ENCODE measurements around the gene MMP24.
A peak's percentile ranks its signal among the peaks of the same experiment; 100 is the strongest.

Gene MMP24

DNA sequence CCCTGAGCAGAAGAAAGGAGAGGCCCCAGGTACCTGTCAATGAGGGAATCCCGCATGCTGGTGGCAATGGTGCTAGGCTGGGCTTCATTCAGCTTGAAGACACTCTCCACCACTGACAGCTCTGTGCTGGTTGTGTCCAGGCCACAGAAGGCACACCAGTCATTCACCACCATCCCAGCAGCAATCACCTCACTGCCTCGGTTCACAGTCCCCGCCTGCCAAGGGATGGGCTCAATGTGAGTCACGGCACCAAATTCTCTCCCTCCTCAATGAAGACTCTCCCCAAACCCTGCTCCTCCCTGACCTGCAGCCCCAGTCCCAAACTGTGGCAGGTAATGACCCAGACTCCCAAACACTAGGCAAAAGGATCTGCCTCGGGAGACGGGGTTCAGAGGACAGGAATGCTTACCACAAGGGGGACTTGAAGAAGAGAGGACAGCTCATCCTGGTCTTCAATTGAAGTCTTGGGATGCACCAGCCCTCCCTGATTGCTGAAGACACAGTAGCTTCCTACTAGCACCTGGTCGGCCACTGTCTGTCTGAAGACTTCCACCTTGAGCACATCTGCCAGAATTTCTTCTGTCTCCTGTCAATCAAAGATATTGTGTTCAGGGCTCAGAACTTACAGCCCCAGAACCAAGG is 53.2 kb downstream of the MMP24 start:
- DNase-seq (ENCODE audit: low spot score), result no peak

- DNase-seq (ENCODE audit: low spot score), result no peak
These were observed 54.0 kb downstream of the MMP24 start for GRCh38 chr20:35280523-35280922.

- DNase-seq (ENCODE audit: low spot score), result no peak
These were observed 55.1 kb downstream of the MMP24 start for GRCh38 chr20:35281506-35282101.

GRCh38 chr20:35283441-35284266 is 57.2 kb downstream of the MMP24 start:
- no peak for DNase-seq (ENCODE audit: low spot score)

GRCh38 chr20:35284267-35284991 is 57.9 kb downstream of the MMP24 start, which contains the start of gene EIF6:
Gene EIF6 (minus strand): TSS chr20:35284772. CDS start chr20:35284487, 285 bp downstream.
- peak; percentile 99 for DNase-seq (ENCODE audit: low spot score)

GRCh38 chr20:35284992-35285805 is 58.7 kb downstream of the MMP24 start:
- DNase-seq (ENCODE audit: low spot score), result no peak

DNA sequence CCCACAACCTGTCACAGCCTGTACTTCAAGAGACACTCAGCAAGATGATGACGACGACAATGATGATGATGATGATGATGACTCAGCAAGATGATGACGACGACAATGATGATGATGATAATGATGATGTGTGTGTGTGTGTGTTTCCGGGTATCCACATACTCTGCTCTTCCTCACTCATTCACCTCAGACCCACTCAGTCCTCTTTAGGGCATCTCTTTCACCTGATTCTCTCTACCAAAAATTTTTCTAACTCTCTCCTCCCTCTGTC is 59.3 kb downstream of the MMP24 start:
- no peak for DNase-seq (ENCODE audit: low spot score)

DNA sequence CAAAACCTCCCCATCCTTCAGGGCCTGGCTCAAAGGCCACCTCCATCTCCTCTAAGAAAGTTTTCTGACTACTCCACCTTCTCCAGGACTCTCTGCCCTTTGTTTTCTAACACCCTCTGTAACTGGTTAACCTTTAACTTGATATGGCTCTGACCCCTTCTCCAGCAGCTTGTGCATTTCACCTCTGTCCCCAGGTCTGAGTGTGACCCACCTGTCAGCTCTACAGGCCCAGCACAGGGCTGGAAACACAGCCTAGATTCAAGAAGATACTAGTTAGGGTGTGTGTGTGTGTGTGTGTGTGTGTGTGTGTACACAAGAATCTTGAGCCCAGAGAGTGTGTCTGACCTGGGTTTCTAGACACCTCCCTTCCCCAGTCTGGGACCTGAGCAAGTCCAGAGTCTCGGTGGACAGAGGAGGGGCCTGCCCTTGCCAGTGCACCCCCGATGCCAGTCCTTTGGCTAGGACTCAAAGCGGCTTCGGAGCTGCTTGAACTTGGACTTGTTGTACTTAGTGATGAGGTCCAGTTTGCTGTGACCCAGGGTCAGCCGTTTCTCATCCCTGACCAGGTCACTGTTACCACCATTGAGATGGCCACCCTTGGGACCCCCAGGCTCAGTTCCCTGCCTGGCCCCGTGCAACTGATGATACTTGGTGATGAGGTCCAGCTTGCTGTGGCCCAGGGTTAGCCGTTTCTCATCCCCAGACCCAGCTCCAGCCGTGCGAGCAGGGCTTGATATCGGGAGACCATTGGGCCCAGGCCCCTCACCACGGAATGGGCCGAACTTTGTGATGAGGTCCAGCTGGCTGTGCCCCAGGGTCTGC is 59.8 kb downstream of the MMP24 start:
- peak; percentile 96 for DNase-seq (ENCODE audit: low spot score)

- DNase-seq (ENCODE audit: low spot score), result no peak
These were observed 60.5 kb downstream of the MMP24 start for GRCh38 chr20:35286899-35287508.

DNA sequence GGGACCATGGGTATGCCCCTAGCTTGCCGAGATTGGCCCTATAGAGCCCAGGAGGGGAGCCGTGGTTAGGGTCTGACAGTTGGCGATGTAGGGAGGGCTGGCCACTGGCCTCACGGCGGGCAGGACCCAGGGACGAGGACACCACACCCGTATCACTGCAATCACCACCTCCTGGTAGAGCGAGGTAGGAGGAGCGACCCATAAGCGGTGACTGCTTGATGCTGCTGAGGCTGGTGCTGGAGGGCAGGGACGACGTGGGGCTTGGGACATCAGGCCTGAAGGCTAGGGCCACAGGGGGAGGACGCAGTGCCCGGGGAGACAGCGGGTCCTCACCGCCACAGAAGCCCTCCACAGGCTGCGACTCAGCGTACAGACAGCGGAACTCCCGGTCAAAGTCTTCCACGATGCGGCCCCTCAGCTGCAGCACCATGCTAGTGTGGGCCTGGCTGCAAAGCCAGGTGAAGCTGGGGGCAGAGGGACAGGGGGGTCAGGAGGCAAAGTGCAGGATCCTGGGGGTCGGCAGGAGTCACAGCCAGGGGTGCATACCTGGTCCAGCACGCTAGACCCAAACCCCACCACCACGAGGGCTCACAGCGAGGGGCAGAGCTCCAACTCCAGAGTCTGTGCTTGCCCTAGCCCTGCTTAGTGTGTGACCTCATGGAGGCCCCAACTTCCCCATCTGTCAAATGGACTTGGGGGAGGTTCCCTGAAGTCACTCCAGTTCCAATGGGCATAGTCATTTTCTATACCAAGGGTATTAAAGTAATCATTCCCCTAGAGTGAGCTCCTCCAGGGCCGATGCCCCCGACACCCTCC is 61.2 kb downstream of the MMP24 start:
- no peak for DNase-seq (ENCODE audit: low spot score)

DNA sequence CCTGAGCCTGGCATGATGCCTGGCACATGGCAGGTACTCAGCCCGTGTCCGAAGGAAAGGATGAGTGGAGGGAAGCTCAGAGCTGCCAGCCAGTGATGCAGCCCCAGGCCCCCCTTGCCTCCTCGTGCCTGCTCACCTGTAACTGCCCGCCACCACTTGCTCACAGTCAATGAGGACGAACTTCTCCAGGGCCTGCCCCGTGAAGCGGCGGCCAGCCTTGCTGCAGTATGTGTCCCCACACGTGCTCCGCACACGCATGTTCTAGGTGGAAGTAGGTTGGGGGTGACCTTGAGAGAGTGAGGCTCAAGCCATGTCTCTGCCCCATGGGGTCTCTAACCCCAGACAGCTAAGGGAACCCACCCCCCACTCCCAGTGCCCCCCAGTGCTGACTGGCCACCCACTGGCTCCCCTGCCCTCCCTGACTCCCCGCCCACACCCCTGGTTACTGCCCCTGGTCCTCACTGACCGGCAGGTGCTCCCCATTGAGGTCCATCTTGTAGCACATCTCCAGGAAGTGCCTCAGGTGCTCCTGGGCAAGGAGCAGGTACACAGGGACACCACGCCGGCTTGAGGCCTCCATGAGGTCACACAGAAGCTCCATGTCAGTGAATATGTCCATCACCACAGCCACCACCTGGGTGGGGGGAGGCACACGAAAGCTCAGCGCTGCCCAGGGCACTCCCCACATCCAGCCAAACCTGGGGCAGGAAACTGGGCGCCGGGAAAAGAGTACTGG is 62.0 kb downstream of the MMP24 start:
- DNase-seq (ENCODE audit: low spot score), result no peak

DNA sequence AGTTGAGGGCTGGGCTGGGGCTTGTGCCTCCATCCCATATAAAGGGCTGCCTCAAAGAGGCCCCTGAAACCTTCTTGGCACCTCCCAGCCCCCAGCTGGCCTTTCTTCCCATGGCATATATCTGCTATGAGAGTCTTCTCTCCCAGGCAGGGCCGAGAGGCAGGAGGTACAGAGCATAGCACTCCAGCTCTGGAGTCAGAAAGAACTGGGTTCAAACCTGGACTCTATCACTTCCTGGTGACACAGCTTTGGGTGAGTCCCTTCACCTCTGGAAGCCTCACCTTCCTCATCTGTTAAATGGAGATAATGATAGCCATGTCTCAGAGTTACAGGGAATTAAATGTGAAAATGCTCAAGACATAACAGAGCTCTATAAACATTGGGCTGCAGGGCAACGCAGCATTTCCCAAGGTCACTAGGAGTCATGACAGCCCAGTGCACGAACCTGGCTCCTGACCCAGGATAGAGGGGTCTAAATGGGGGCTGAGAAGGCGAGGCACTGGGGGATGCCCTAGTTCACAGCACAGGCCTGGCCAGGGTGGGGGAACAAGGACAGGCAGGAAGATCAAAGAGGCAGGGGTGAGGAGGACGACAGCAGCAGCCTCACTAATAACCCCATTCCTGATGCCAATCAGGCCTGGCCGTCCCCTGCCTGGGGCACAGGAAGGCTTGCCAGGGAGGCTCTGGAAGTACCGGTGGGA is 63.8 kb downstream of the MMP24 start:
- peak; percentile 20 for DNase-seq (ENCODE audit: low spot score)

- DNase-seq (ENCODE audit: low spot score), result peak; percentile 22
These were observed 64.5 kb downstream of the MMP24 start for GRCh38 chr20:35290887-35291417.

GRCh38 chr20:35291654-35292503 is 65.4 kb downstream of the MMP24 start, which contains the start of gene FAM83C:
Gene FAM83C (minus strand): TSS chr20:35292425. CDS start chr20:35292304, 121 bp downstream.
- peak; percentile 17 for DNase-seq (ENCODE audit: low spot score)

DNA sequence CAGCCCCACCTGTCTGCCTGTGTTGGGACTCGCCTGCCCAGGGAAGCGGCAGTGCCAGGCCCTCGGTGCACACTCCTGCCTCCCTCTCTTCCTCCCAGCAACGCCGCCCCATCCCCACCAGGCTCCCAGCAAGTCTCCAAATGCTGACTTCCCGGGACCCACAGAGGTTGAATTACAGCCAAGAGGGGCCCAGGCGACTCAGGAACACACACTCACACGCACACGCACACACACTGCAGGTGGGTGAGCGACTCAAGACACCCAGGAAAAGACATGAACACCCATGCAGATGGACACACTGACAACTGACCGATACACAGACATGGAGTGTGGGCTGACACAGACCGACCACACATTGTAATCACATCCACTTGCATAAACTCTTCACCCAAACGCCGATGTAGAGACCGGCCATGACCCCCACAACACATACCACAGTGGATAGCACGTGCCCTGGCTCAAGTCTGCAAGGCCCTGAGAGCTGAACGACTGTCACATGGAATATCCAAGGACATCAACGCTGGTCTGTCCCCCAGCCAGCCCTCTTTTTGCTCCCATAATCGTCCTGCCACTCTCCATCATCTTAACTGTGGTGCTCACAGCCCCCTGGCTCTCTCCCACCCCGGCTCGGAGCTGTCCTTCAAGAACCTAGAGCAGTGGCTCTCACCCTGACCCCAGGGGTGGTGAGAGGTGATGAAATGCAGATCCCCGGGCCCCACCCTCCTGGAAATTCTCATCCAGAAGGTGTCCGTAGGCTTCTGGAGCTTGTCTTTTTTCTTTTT is 66.2 kb downstream of the MMP24 start:
- DNase-seq (ENCODE audit: low spot score), result no peak
